ELF-1 (cell line): ENCODE results near the gene LOXL3.

Source experiments
- DNase-seq: peaks from one replicate; pipeline ENCODE4 v3.0.0-alpha.2; 2016; ENCODE audit warnings: low read depth, low spot score

The LOXL3 gene

GRCh38 chr2:74505448-74506246 lies 48.1 kb downstream of the LOXL3 start:
- no peak for DNase-seq

- DNase-seq, result no peak
These were observed 49.2 kb downstream of the LOXL3 start for GRCh38 chr2:74504591-74504990.

GRCh38 chr2:74503506-74504475 lies 50.0 kb downstream of the LOXL3 start:
- DNase-seq, result no peak

- peak; percentile 82 for DNase-seq
These were observed 50.8 kb downstream of the LOXL3 start for GRCh38 chr2:74502720-74503505.

GRCh38 chr2:74502147-74502719 lies 51.5 kb downstream of the LOXL3 start:
- DNase-seq, result peak; percentile 29

GRCh38 chr2:74501335-74502071 lies 52.2 kb downstream of the LOXL3 start:
- peak; percentile 10 for DNase-seq

GRCh38 chr2:74500578-74500946 lies 53.2 kb downstream of the LOXL3 start:
- DNase-seq, result no peak

- no peak for DNase-seq
These were observed 53.7 kb downstream of the LOXL3 start for GRCh38 chr2:74499940-74500577.

GRCh38 chr2:74499267-74499939 lies 54.3 kb downstream of the LOXL3 start, which contains the start of gene LBX2:
LBX2 (minus strand) TSS chr2:74499603; CDS start chr2:74499537, 66 bp downstream.
- DNase-seq, result peak; percentile 34

GRCh38 chr2:74498500-74499266 lies 55.1 kb downstream of the LOXL3 start:
- peak; percentile 89 for DNase-seq

GRCh38 chr2:74497777-74498499 lies 55.8 kb downstream of the LOXL3 start:
- DNase-seq, result peak; percentile 81

- no peak for DNase-seq
These were observed 56.6 kb downstream of the LOXL3 start for GRCh38 chr2:74496997-74497776.

- DNase-seq, result no peak
These were observed 58.3 kb downstream of the LOXL3 start for GRCh38 chr2:74495440-74495839.

- DNase-seq, result no peak
These were observed 60.2 kb downstream of the LOXL3 start for GRCh38 chr2:74493546-74493945.

- DNase-seq, result no peak
These were observed 61.8 kb downstream of the LOXL3 start for GRCh38 chr2:74491648-74492544.

GRCh38 chr2:74489906-74490305 lies 63.8 kb downstream of the LOXL3 start:
- DNase-seq, result no peak
